OCI-LY1 (cell line): ENCODE results near the gene FMNL1.
"Not testable (repeated sequence)": the region's sequence is repeated elsewhere in the genome, so short reads cannot be mapped to it uniquely, and the experiment has no call there.

ENCODE experiments used
- H2AFZ ChIP-seq: fragments of 200-600 bp; sonication (generic), shearing (Covaris generic); 2 replicates; pipeline ENCODE4 v1.6.0; 2014; ENCODE audit warnings: antibody characterized with exemption, mild to moderate bottlenecking, low read length
- H3F3A ChIP-seq: fragments of 200-600 bp; sonication (generic), shearing (Covaris generic); 2 replicates; pipeline ENCODE4 v1.6.0; 2014; ENCODE audit warnings: mild to moderate bottlenecking, antibody characterized with exemption, low read length, moderate library complexity; ENCODE audit not compliant: insufficient read depth
- H3K27ac ChIP-seq: fragments of 200-600 bp; sonication (generic); 2 replicates; pipeline ENCODE4 v1.5.1; 2014; ENCODE audit warnings: low read length, mixed run types, mild to moderate bottlenecking, low read depth; ENCODE audit not compliant: poor library complexity, severe bottlenecking
- H3K27me3 ChIP-seq: fragments of 200-600 bp; sonication (generic); 2 replicates; pipeline ENCODE4 v1.6.0; 2014; ENCODE audit warnings: antibody characterized with exemption, mild to moderate bottlenecking, low read length, moderate library complexity; ENCODE audit not compliant: insufficient read depth
- H3K36me3 ChIP-seq: fragments of 200-600 bp; sonication (generic); 2 replicates; pipeline ENCODE4 v1.6.1; 2014; ENCODE audit warnings: mild to moderate bottlenecking, antibody characterized with exemption, low read length, moderate library complexity, mixed read lengths; ENCODE audit not compliant: insufficient read depth
- H3K4me1 ChIP-seq: fragments of 200-600 bp; sonication (generic); 2 replicates; pipeline ENCODE4 v1.5.1; 2014; ENCODE audit warnings: mild to moderate bottlenecking, low read length, moderate library complexity; ENCODE audit not compliant: insufficient read depth, severe bottlenecking
- H3K4me2 ChIP-seq: fragments of 200-600 bp; sonication (generic), shearing (Covaris generic); 2 replicates; pipeline ENCODE4 v1.6.1; 2014; ENCODE audit warnings: low read length
- H3K4me3 ChIP-seq: fragments of 200-600 bp; sonication (generic); 2 replicates; pipeline ENCODE4 v1.5.1; 2014; ENCODE audit warnings: low read length, low read depth, mild to moderate bottlenecking, mixed read lengths; ENCODE audit not compliant: poor library complexity, severe bottlenecking
- H3K79me2 ChIP-seq: fragments of 200-600 bp; shearing (Covaris generic); 2 replicates; pipeline ENCODE4 v1.6.1; 2016; ENCODE audit warnings: mixed run types, low read length, mixed read lengths; ENCODE audit not compliant: insufficient read depth
- H3K9ac ChIP-seq: fragments of 200-600 bp; sonication (generic), shearing (Covaris generic); 2 replicates; pipeline ENCODE4 v1.6.1; 2014; ENCODE audit warnings: mild to moderate bottlenecking, low read length, mixed read lengths
- H3K9me2 ChIP-seq: fragments of 200-600 bp; sonication (generic), shearing (Covaris generic); 2 replicates; pipeline ENCODE4 v1.6.1; 2014; ENCODE audit warnings: low read depth, mild to moderate bottlenecking, low read length, mixed read lengths
- H3K9me3 ChIP-seq: fragments of 200-600 bp; shearing (Covaris generic); 2 replicates; pipeline ENCODE4 v1.6.1; 2014; ENCODE audit warnings: low read length, mixed read lengths
- H4K20me1 ChIP-seq: fragments of 200-600 bp; sonication (generic), shearing (Covaris generic); 2 replicates; pipeline ENCODE4 v1.6.0; 2016; ENCODE audit warnings: mild to moderate bottlenecking, low read length; ENCODE audit not compliant: insufficient read depth
- CTCF ChIP-seq: fragments of 200-600 bp; sonication (generic), shearing (Covaris generic); IDR thresholded peaks from 2 replicates; pipeline ENCODE4 v1.5.1; 2017; ENCODE audit warnings: mild to moderate bottlenecking, antibody characterized with exemption, low read length, moderate library complexity, mixed read lengths
- EZH2 ChIP-seq: fragments of 200-600 bp; sonication (generic), shearing (Covaris generic); IDR thresholded peaks from 2 replicates; pipeline ENCODE4 v1.8.0; 2017; ENCODE audit warnings: borderline replicate concordance, mixed run types, mild to moderate bottlenecking, antibody characterized with exemption, low read length, moderate library complexity, mixed read lengths

Gene FMNL1

GRCh38 chr17:45197555-45198334 is 23.9 kb upstream of the FMNL1 start:
- Histone ChIP-seq H3F3A (no peaks in the 10 kb centered on the region), H3K36me3 (no peaks in the 10 kb centered on the region), H2AFZ (no peak overlapping the region), H3K4me2 (no peak overlapping the region), H3K27ac (no peak overlapping the region), H3K4me3 (no peak overlapping the region), H3K79me2 (no peaks in the 10 kb centered on the region), H4K20me1 (no peaks in the 10 kb centered on the region), H3K9me3 (no peaks in the 10 kb centered on the region), H3K27me3 (peaks cover 5% of the 10 kb centered on the region; the same call in 1 of the 2 replicates), H3K9ac (no peak overlapping the region), H3K4me1 (no peaks in the 10 kb centered on the region), H3K9me2 (no peaks in the 10 kb centered on the region)
- TF ChIP-seq CTCF (peak; percentile 97), EZH2 (no peak)

- Histone ChIP-seq H3K4me1 (no peaks in the 10 kb centered on the region), H2AFZ (no peak overlapping the region), H4K20me1 (no peaks in the 10 kb centered on the region), H3K36me3 (no peaks in the 10 kb centered on the region), H3F3A (no peaks in the 10 kb centered on the region), H3K27me3 (peaks cover 5% of the 10 kb centered on the region; the same call in 1 of the 2 replicates), H3K4me3 (no peak overlapping the region), H3K27ac (no peak overlapping the region), H3K9me2 (no peaks in the 10 kb centered on the region), H3K79me2 (no peaks in the 10 kb centered on the region), H3K9me3 (no peaks in the 10 kb centered on the region), H3K4me2 (no peak overlapping the region), H3K9ac (no peak overlapping the region)
- TF ChIP-seq CTCF (no peak; the same call in 1 of the 2 replicates), EZH2 (no peak)
Observed at GRCh38 chr17:45200701-45201100, 21.0 kb upstream of the FMNL1 start.

GRCh38 chr17:45201457-45201856 is 20.2 kb upstream of the FMNL1 start:
- H3K36me3 ChIP-seq = no peaks in the 10 kb centered on the region
- no peak overlapping the region for H3K4me3 ChIP-seq
- H2AFZ ChIP-seq = no peak overlapping the region
- no peaks in the 10 kb centered on the region for H3K79me2 ChIP-seq
- H3F3A ChIP-seq = no peaks in the 10 kb centered on the region
- no peak overlapping the region for H3K9ac ChIP-seq
- no peaks in the 10 kb centered on the region for H3K9me3 ChIP-seq
- TF ChIP-seq CTCF (no peak), EZH2 (no peak)
- H4K20me1 ChIP-seq = no peaks in the 10 kb centered on the region
- H3K9me2 ChIP-seq = no peaks in the 10 kb centered on the region
- H3K4me2 ChIP-seq = no peak overlapping the region
- H3K4me1 ChIP-seq = no peaks in the 10 kb centered on the region
- peaks cover 8% of the 10 kb centered on the region; the same call in 1 of the 2 replicates for H3K27me3 ChIP-seq
- no peak overlapping the region for H3K27ac ChIP-seq

GRCh38 chr17:45201880-45202279 is 19.8 kb upstream of the FMNL1 start:
- H3K36me3 ChIP-seq, H3K79me2 ChIP-seq, H4K20me1 ChIP-seq, H3K9me2 ChIP-seq, H3K4me1 ChIP-seq, H3K9me3 ChIP-seq, H3K9ac ChIP-seq, H3K4me3 ChIP-seq, H2AFZ ChIP-seq, H3K27ac ChIP-seq, H3K4me2 ChIP-seq, H3K27me3 ChIP-seq, H3F3A ChIP-seq: not testable (repeated sequence)
